H9 (cell line): ENCODE results near the gene SLC44A3. TPM values are rescaled to one million over a fixed set of nuclear protein-coding genes. Genes with fewer than 3 reads are reported as not detected.

Experiments used
- DNase-seq: peaks from one replicate; pipeline ENCODE4 v3.0.0-alpha.2; 2017
- H2AFZ ChIP-seq: one replicate; pipeline ENCODE4 v1.6.1; 2013; ENCODE audit warnings: mild to moderate bottlenecking, low read length, control low read depth, moderate library complexity
- H2AK5ac ChIP-seq: 2 replicates; pipeline ENCODE4 v1.6.1; 2013; ENCODE audit warnings: low read length, control low read depth, mixed read lengths; ENCODE audit not compliant: insufficient read length
- H2BK120ac ChIP-seq: one replicate; pipeline ENCODE4 v1.6.1; 2013; ENCODE audit warnings: low read depth, mild to moderate bottlenecking, low read length, control low read depth, inconsistent platforms; ENCODE audit not compliant: poor library complexity, severe bottlenecking
- H2BK12ac ChIP-seq: 2 replicates; pipeline ENCODE4 v1.6.1; 2013; ENCODE audit warnings: low read length, control low read depth, mixed read lengths, low read depth; ENCODE audit not compliant: insufficient read length
- H2BK15ac ChIP-seq: 2 replicates; pipeline ENCODE4 v1.6.1; 2013; ENCODE audit warnings: low read depth, low read length, control low read depth
- H2BK20ac ChIP-seq: one replicate; pipeline ENCODE4 v1.6.1; 2013; ENCODE audit warnings: low read depth, mild to moderate bottlenecking, low read length, control low read depth, inconsistent platforms; ENCODE audit not compliant: poor library complexity, severe bottlenecking
- H2BK5ac ChIP-seq: 2 replicates; pipeline ENCODE4 v1.6.1; 2013; ENCODE audit warnings: low read length, control low read depth, mixed read lengths; ENCODE audit not compliant: insufficient read length
- H3K14ac ChIP-seq: 2 replicates; pipeline ENCODE4 v1.6.1; 2013; ENCODE audit warnings: low read length, control low read depth; ENCODE audit not compliant: insufficient read depth
- H3K18ac ChIP-seq: 2 replicates; pipeline ENCODE4 v1.6.1; 2013; ENCODE audit warnings: low read depth, mild to moderate bottlenecking, mixed read lengths, low read length, control low read depth; ENCODE audit not compliant: insufficient read length
- H3K23ac ChIP-seq: 2 replicates; pipeline ENCODE4 v1.6.1; 2013; ENCODE audit warnings: low read length, control low read depth, mixed read lengths, low read depth; ENCODE audit not compliant: insufficient read length
- H3K23me2 ChIP-seq: 2 replicates; pipeline ENCODE4 v1.6.1; 2013; ENCODE audit warnings: low read depth, mild to moderate bottlenecking, mixed read lengths, low read length, control low read depth; ENCODE audit not compliant: insufficient read length, poor library complexity, severe bottlenecking
- H3K27ac ChIP-seq: 2 replicates; pipeline ENCODE4 v1.5.1; 2013; ENCODE audit warnings: low read length, control low read depth, mixed read lengths, low read depth; ENCODE audit not compliant: insufficient read length
- H3K27me3 ChIP-seq: 2 replicates; pipeline ENCODE4 v1.6.1; 2013; ENCODE audit warnings: low read length, control low read depth, inconsistent platforms; ENCODE audit not compliant: insufficient read depth
- H3K4ac ChIP-seq: 2 replicates; pipeline ENCODE4 v1.6.1; 2013; ENCODE audit warnings: low read depth, mild to moderate bottlenecking, control low read depth, inconsistent platforms, low read length, moderate library complexity
- H3K4me1 ChIP-seq: 2 replicates; pipeline ENCODE4 v1.6.1; 2013; ENCODE audit warnings: low read length, control low read depth, inconsistent platforms; ENCODE audit not compliant: insufficient read depth
- H3K4me2 ChIP-seq: 2 replicates; pipeline ENCODE4 v1.6.1; 2013; ENCODE audit warnings: low read length, control low read depth, mixed read lengths; ENCODE audit not compliant: insufficient read length, insufficient read depth
- H3K56ac ChIP-seq: 2 replicates; pipeline ENCODE4 v1.6.1; 2013; ENCODE audit warnings: low read depth, mild to moderate bottlenecking, mixed read lengths, low read length, control low read depth; ENCODE audit not compliant: insufficient read length
- H3K79me1 ChIP-seq: 2 replicates; pipeline ENCODE4 v1.6.1; 2013; ENCODE audit warnings: low read depth, mild to moderate bottlenecking, moderate library complexity, low read length, control low read depth, inconsistent platforms; ENCODE audit not compliant: insufficient read depth, poor library complexity, severe bottlenecking
- H3K79me2 ChIP-seq: 2 replicates; pipeline ENCODE4 v1.6.1; 2013; ENCODE audit warnings: low read length, control low read depth, inconsistent platforms; ENCODE audit not compliant: insufficient read depth
- H3K9ac ChIP-seq: 2 replicates; pipeline ENCODE4 v1.6.1; 2013; ENCODE audit warnings: low read length, control low read depth, mixed read lengths; ENCODE audit not compliant: insufficient read length; ENCODE audit errors: extremely low read depth
- H3K9me3 ChIP-seq: one replicate; pipeline ENCODE4 v1.6.1; 2013; ENCODE audit warnings: low read depth, low read length, inconsistent platforms; ENCODE audit not compliant: control insufficient read depth
- H3T11ph ChIP-seq: one replicate; pipeline ENCODE4 v1.6.1; 2013; ENCODE audit warnings: mild to moderate bottlenecking, low read length, control low read depth, inconsistent platforms
- H4K20me1 ChIP-seq: one replicate; pipeline ENCODE4 v1.6.1; 2013; ENCODE audit not compliant: control insufficient read depth, insufficient read length, insufficient read depth
- H4K5ac ChIP-seq: 2 replicates; pipeline ENCODE4 v1.6.1; 2013; ENCODE audit warnings: low read depth, mild to moderate bottlenecking, mixed read lengths, low read length, control low read depth; ENCODE audit not compliant: insufficient read length
- H4K8ac ChIP-seq: replicated peaks from 2 replicates; pipeline ENCODE4 v1.6.1; 2013; ENCODE audit warnings: low read length, control low read depth, mixed read lengths, low read depth; ENCODE audit not compliant: insufficient read length
- H4K91ac ChIP-seq: 2 replicates; pipeline ENCODE4 v1.6.1; 2013; ENCODE audit warnings: low read depth, mild to moderate bottlenecking, moderate library complexity, mixed read lengths, low read length, control low read depth; ENCODE audit not compliant: insufficient read length
- H3K27ac Mint-ChIP-seq, 3 experiments: 2 replicates in 2 of 3; 3 replicates in 1 of 3; pipeline ENCODE4 v1.8.0; 2020 to 2021; ENCODE audit warnings: mixed read lengths in 3 of 3, mild to moderate bottlenecking in 1 of 3, moderate library complexity in 1 of 3
- H3K27me3 Mint-ChIP-seq: 2 replicates; pipeline ENCODE4 v1.8.0; 2021; ENCODE audit warnings: low read depth, mild to moderate bottlenecking, moderate library complexity, mixed read lengths
- H3K36me3 Mint-ChIP-seq, 3 experiments: 2 replicates in 2 of 3; 3 replicates in 1 of 3; pipeline ENCODE4 v1.8.0; 2020 to 2021; ENCODE audit warnings: low read depth in 3 of 3, mixed read lengths in 3 of 3; ENCODE audit not compliant: insufficient read depth in 1 of 3
- H3K4me1 Mint-ChIP-seq, 2 experiments: 2 replicates each; pipeline ENCODE4 v1.8.0; 2020; ENCODE audit warnings: mixed read lengths in 2 of 2
- H3K4me3 Mint-ChIP-seq, 2 experiments: 2 replicates in 1 of 2; 3 replicates in 1 of 2; pipeline ENCODE4 v1.8.0; 2020 to 2021; ENCODE audit warnings: mild to moderate bottlenecking in 2 of 2, mixed read lengths in 2 of 2, moderate library complexity in 1 of 2
- H3K9me3 Mint-ChIP-seq, 2 experiments: 2 replicates in 1 of 2; 3 replicates in 1 of 2; pipeline ENCODE4 v1.8.0; 2020; ENCODE audit warnings: mild to moderate bottlenecking in 2 of 2, mixed read lengths in 2 of 2, moderate library complexity in 1 of 2
- WGBS: extraction: QIAGEN DNeasy Blood & Tissue Kit; methylation state at CpG from one replicate; pipeline ENCODE4 v1.1.7; 2013; ENCODE audit warnings: missing lambda C conversion rate, low lambda C conversion rate, mixed read lengths; ENCODE audit not compliant: insufficient read length; ENCODE audit errors: extremely low coverage; 5-methylcytosine and 5-hydroxymethylcytosine counted together
- total RNA-seq: library from RNA; stranded (reverse); gene quantifications from 2 replicates; pipeline ENCODE4 v1.2.1, GENCODE V29; 2021
- TF ChIP-seq, protein P1 (sequence below): fragments of 200-600 bp; sonication (generic); conservative IDR thresholded peaks from 3 replicates; pipeline ENCODE4 v1.8.0; 2021; ENCODE audit warnings: antibody characterized with exemption, mild to moderate bottlenecking

SLC44A3 gene
- total RNA-seq, 1 experiment from 2014 or later, result 5.5 TPM

DNA sequence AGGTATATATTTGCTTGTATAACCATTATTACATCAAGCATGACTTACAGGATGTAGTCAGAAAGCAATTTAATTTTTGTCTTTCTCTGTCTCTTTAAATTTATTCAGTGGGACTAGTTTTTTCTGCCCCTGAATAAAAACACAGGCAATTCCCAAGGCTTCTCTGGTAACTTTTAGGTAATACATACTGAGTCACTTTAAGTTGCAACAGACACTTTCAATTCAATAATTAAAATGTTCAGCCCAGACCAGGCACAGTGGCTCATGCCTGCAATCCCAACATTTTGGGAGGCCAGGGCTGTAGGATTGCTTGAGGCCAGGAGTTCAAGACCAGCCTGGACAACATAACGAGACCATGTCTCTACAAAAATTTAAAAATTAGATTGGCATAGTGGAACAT, 12.3 kb downstream of the SLC44A3 start:
- Histone ChIP-seq H3K18ac (no peak overlapping the region), H4K5ac (no peak overlapping the region), H3K79me1 (no peaks in the 10 kb centered on the region), H3K79me2 (no peaks in the 10 kb centered on the region), H3K14ac (no peak overlapping the region), H3K4me2 (no peak overlapping the region), H3K4ac (no peak overlapping the region), H3K9ac (no peak overlapping the region), H2BK120ac (no peak overlapping the region), H2BK15ac (no peak overlapping the region), H4K20me1 (no peaks in the 10 kb centered on the region), H3T11ph (no peak overlapping the region), H4K91ac (no peak overlapping the region), H2AK5ac (no peak overlapping the region), H3K23ac (no peak overlapping the region), H3K23me2 (no peaks in the 10 kb centered on the region), H2BK5ac (no peak overlapping the region), H3K9me3 (no peaks in the 10 kb centered on the region), H3K27ac (no peak overlapping the region), H2AFZ (no peak overlapping the region), H3K56ac (no peak overlapping the region), H3K27me3 (no peaks in the 10 kb centered on the region), H4K8ac (no peak overlapping the region), H2BK12ac (no peak overlapping the region), H3K4me1 (no peaks in the 10 kb centered on the region), H2BK20ac (no peak overlapping the region)
- H3K27me3 Mint-ChIP-seq, result no peaks in the 10 kb centered on the region
- DNase-seq, result no peak
- TF ChIP-seq, protein P1, sequence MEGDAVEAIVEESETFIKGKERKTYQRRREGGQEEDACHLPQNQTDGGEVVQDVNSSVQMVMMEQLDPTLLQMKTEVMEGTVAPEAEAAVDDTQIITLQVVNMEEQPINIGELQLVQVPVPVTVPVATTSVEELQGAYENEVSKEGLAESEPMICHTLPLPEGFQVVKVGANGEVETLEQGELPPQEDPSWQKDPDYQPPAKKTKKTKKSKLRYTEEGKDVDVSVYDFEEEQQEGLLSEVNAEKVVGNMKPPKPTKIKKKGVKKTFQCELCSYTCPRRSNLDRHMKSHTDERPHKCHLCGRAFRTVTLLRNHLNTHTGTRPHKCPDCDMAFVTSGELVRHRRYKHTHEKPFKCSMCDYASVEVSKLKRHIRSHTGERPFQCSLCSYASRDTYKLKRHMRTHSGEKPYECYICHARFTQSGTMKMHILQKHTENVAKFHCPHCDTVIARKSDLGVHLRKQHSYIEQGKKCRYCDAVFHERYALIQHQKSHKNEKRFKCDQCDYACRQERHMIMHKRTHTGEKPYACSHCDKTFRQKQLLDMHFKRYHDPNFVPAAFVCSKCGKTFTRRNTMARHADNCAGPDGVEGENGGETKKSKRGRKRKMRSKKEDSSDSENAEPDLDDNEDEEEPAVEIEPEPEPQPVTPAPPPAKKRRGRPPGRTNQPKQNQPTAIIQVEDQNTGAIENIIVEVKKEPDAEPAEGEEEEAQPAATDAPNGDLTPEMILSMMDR, result no peak
- WGBS, result no CpG with 5 or more reads among the region's 1 CpG
- H3K9me3 Mint-ChIP-seq, result no peaks in the 10 kb centered on the region
- H3K27ac Mint-ChIP-seq, result no peak overlapping the region; a peak in 1 of 7 replicates
- H3K36me3 Mint-ChIP-seq, result peaks cover 0 to 17% (median 6%) of the 10 kb centered on the region in 3 experiments; a peak in 6 of 7 replicates
- H3K4me1 Mint-ChIP-seq, result peaks cover 0 to 5% of the 10 kb centered on the region in 2 experiments; a peak in 1 of 4 replicates
- no peak overlapping the region for H3K4me3 Mint-ChIP-seq
